IgD-negative memory B cell (primary cell): ENCODE data around the gene RPS6KA5. TPM values are rescaled to one million over a fixed set of nuclear protein-coding genes. Genes with fewer than 3 reads are reported as not detected.

Experiments used
- H3K27ac Mint-ChIP-seq, 3 donors: one replicate each; pipeline ENCODE4 v1.8.0; 2020 to 2022; ENCODE audit warnings: mild to moderate bottlenecking in 3 of 3, mixed read lengths in 3 of 3, moderate library complexity in 1 of 3
- H3K27me3 Mint-ChIP-seq: one replicate; pipeline ENCODE4 v1.8.0; 2021; ENCODE audit warnings: mixed read lengths
- H3K36me3 Mint-ChIP-seq: one replicate; pipeline ENCODE4 v1.8.0; 2020; ENCODE audit warnings: mild to moderate bottlenecking, mixed read lengths
- H3K4me1 Mint-ChIP-seq, 3 donors: one replicate each; pipeline ENCODE4 v1.8.0; 2020 to 2022; ENCODE audit warnings: mixed read lengths in 3 of 3, mild to moderate bottlenecking in 1 of 3
- H3K4me3 Mint-ChIP-seq, 4 donors: one replicate each; pipeline ENCODE4 v1.8.0; 2020 to 2022; ENCODE audit warnings: mild to moderate bottlenecking in 4 of 4, mixed read lengths in 4 of 4, moderate library complexity in 3 of 4
- H3K9me3 Mint-ChIP-seq, 3 donors: one replicate each; pipeline ENCODE4 v1.8.0; 2020 to 2021; ENCODE audit warnings: mixed read lengths in 3 of 3, mild to moderate bottlenecking in 1 of 3
- polyA plus RNA-seq: library from polyadenylated mRNA; unstranded; fragments of 300-500 nt; fragmentation: Illumina TruSeq; gene quantifications from one replicate; pipeline ENCODE4 v1.2.3, GENCODE V29; 2021

RPS6KA5 gene
- polyA plus RNA-seq, 1 donor from 2014 or later = 19.0 TPM

- Mint-ChIP-seq H3K36me3 (no peaks in the 10 kb centered on the region), H3K27ac (no peak overlapping the region), H3K27me3 (peaks cover 7% of the 10 kb centered on the region), H3K4me3 (peak overlapping the region in 1 of 4 donors; percentile 4), H3K4me1 (peaks cover 0 to 3% (median 3%) of the 10 kb centered on the region in 3 donors), H3K9me3 (no peaks in the 10 kb centered on the region)
Measured at GRCh38 chr14:90813442-90813841, 247.0 kb downstream of the RPS6KA5 start.

GRCh38 chr14:90812109-90812508, 248.3 kb downstream of the RPS6KA5 start:
- H3K36me3 Mint-ChIP-seq = no peaks in the 10 kb centered on the region
- no peak overlapping the region for H3K4me3 Mint-ChIP-seq
- peaks cover 3% of the 10 kb centered on the region for H3K27me3 Mint-ChIP-seq
- peaks cover 0 to 3% (median 1%) of the 10 kb centered on the region in 3 donors for H3K4me1 Mint-ChIP-seq
- no peaks in the 10 kb centered on the region for H3K9me3 Mint-ChIP-seq
- peak overlapping the region in 1 of 3 donors; percentile 13 for H3K27ac Mint-ChIP-seq

- Mint-ChIP-seq H3K9me3 (no peaks in the 10 kb centered on the region), H3K4me1 (peaks cover 0 to 3% (median 1%) of the 10 kb centered on the region in 3 donors), H3K27ac (peak overlapping the region in 1 of 3 donors; percentile 13), H3K27me3 (peaks cover 3% of the 10 kb centered on the region), H3K4me3 (no peak overlapping the region), H3K36me3 (no peaks in the 10 kb centered on the region)
Measured at GRCh38 chr14:90811641-90812040, 248.8 kb downstream of the RPS6KA5 start.

GRCh38 chr14:90810806-90811205, 249.6 kb downstream of the RPS6KA5 start:
- Mint-ChIP-seq H3K4me3 (no peak overlapping the region), H3K27me3 (peaks cover 3% of the 10 kb centered on the region), H3K27ac (no peak overlapping the region), H3K4me1 (peaks cover 0 to 3% (median 1%) of the 10 kb centered on the region in 3 donors), H3K36me3 (no peaks in the 10 kb centered on the region), H3K9me3 (no peaks in the 10 kb centered on the region)

- no peaks in the 10 kb centered on the region for H3K36me3 Mint-ChIP-seq
- no peaks in the 10 kb centered on the region for H3K27me3 Mint-ChIP-seq
- no peak overlapping the region for H3K27ac Mint-ChIP-seq
- H3K4me3 Mint-ChIP-seq = no peak overlapping the region
- no peaks in the 10 kb centered on the region for H3K9me3 Mint-ChIP-seq
- no peaks in the 10 kb centered on the region for H3K4me1 Mint-ChIP-seq
Measured at GRCh38 chr14:90809530-90810312, 250.7 kb downstream of the RPS6KA5 start.

GRCh38 chr14:90808759-90809529, 251.5 kb downstream of the RPS6KA5 start:
- Mint-ChIP-seq H3K4me3 (no peak overlapping the region), H3K27me3 (no peaks in the 10 kb centered on the region), H3K9me3 (no peaks in the 10 kb centered on the region), H3K27ac (no peak overlapping the region), H3K36me3 (no peaks in the 10 kb centered on the region), H3K4me1 (no peaks in the 10 kb centered on the region)

DNA sequence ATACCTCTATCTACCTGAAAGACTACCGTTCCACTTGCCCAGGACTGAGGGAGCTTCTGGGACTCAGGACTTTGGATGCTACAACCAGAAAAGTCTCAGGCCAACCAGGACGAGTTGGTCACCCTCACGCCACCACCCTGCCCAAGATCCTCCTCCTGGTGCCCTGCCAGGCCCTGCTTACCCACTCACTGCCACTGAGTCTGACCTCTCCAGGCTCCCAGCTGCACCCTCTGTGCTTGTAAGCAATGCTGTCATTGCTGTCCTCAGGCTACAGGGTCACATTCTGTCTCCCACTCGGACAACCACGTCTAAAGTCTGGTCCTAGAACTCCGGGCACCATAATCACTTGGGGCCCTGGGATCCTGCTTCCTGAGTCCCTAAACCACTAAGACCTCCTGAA, 253.4 kb downstream of the RPS6KA5 start:
- Mint-ChIP-seq H3K9me3 (no peaks in the 10 kb centered on the region), H3K36me3 (no peaks in the 10 kb centered on the region), H3K27ac (no peak overlapping the region), H3K4me3 (no peak overlapping the region), H3K4me1 (peaks cover 0 to 3% (median 0%) of the 10 kb centered on the region in 3 donors), H3K27me3 (no peaks in the 10 kb centered on the region)

DNA sequence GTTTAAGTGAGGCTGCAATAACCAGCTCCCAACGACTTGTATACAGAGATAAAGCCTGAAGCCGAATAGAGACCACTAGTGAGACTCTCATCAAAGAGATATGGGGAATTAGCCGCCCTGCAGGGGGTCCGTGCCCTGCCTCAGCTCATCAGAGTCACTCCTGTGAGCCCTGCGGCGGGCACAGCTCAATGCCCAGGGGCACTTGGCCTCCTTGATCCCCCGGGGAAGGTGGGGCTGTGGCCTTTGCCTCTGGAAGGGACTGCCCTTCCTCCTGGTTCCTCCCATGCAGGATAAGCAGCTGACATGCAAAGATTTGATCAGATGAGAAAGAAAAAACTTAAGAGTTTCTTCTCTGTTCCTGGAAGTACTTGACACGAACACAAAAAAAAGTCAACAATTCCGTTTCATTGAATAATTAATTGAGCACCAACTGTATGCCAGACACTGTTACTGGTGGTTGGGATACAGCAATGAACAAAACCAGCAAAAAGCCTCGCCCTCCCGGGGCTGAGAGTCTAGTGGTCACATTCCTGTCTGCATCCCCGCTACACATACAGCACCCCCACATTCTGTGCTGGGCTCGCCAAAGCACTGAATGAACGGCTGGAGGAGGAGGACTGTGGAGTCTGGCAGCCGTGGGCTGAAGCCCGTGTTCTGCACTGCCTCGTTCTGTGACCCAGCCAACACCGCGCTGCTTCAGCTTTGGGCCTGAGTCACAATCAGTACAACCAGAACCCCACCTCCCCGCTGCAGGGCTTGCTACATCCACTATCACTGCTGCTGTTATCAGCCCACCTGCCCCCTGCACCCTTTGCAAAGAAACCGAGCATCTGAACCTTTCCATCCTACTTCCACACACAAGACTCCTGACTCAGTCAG, 254.5 kb downstream of the RPS6KA5 start:
- no peak overlapping the region for H3K27ac Mint-ChIP-seq
- no peaks in the 10 kb centered on the region for H3K9me3 Mint-ChIP-seq
- no peaks in the 10 kb centered on the region for H3K36me3 Mint-ChIP-seq
- H3K27me3 Mint-ChIP-seq = no peaks in the 10 kb centered on the region
- H3K4me3 Mint-ChIP-seq = peak overlapping the region in 1 of 4 donors; percentile 47
- H3K4me1 Mint-ChIP-seq = peaks cover 0 to 3% (median 0%) of the 10 kb centered on the region in 3 donors

GRCh38 chr14:90805084-90805391, 255.4 kb downstream of the RPS6KA5 start:
- Mint-ChIP-seq H3K4me1 (peaks cover 0 to 3% (median 0%) of the 10 kb centered on the region in 3 donors), H3K4me3 (no peak overlapping the region), H3K9me3 (no peaks in the 10 kb centered on the region), H3K27ac (no peak overlapping the region), H3K27me3 (peaks cover 2% of the 10 kb centered on the region), H3K36me3 (no peaks in the 10 kb centered on the region)

DNA sequence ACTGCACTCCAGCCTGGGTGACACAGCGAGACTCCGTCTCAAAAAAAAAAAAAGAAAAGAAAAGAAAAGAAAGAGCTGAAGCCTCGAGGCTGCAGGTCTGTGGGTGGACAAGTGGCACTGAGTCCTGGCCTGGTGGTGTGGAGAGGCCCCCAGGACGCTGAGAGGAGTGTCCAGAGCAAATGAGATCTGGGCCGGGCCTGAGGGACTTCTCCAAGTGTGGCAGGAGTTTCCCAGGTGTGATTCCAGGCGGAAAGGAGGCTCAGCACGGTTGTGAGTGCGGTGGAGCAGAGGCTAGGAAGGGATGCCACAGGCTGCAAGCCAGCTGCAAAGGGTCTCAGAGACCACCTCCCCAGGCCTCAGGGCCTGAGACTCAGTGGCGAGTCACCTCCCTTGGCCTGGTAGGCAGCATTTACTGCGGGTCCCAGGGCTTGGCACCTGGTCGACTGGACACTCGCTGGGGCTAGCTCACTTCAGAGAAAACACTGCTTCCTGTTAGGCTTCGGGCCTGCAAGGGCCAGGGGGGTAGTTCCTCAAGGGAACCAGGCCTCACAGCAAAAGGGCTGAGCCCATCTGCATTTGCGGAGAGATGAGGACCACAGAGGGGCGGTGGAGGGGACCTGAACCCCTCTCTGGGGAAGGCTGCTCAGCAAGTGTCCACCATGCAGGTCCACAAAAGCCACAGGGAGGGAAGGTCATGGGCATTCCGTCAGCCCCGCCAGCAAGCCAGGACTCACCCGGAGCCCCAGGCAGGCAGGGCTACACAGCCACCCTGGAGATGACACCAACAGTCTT, 256.0 kb downstream of the RPS6KA5 start:
- Mint-ChIP-seq H3K4me3 (no peak overlapping the region), H3K36me3 (no peaks in the 10 kb centered on the region), H3K27ac (no peak overlapping the region), H3K9me3 (no peaks in the 10 kb centered on the region), H3K4me1 (peaks cover 0 to 3% (median 0%) of the 10 kb centered on the region in 3 donors), H3K27me3 (peaks cover 2% of the 10 kb centered on the region)

DNA sequence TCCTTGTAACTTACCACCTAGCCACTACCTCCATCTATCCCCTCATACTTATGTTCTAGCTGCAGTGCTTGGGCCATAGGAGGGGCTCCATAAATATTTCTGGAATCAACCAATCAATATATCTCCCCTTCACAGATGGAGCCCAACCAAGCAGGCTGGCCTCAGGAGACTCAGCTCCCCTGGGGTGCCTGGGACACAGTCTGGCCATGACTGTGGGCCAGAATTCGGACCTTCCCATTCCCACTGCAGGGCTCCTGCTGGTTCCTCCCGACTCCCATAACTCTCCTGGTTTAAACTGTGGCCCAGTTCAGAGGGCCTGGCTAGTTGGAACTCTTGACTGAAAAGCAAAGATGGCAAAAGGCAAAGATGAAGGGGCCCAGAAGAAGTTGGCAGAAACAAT, 257.2 kb downstream of the RPS6KA5 start:
- Mint-ChIP-seq H3K9me3 (no peaks in the 10 kb centered on the region), H3K27me3 (peaks cover 2% of the 10 kb centered on the region), H3K4me1 (peaks cover 0 to 3% (median 0%) of the 10 kb centered on the region in 3 donors), H3K27ac (peak overlapping the region in 1 of 3 donors; percentile 39), H3K36me3 (no peaks in the 10 kb centered on the region), H3K4me3 (no peak overlapping the region)

GRCh38 chr14:90799420-90799819, 261.0 kb downstream of the RPS6KA5 start:
- Mint-ChIP-seq H3K4me1 (peaks cover 0 to 3% (median 0%) of the 10 kb centered on the region in 3 donors), H3K9me3 (no peaks in the 10 kb centered on the region), H3K36me3 (no peaks in the 10 kb centered on the region), H3K4me3 (no peak overlapping the region), H3K27me3 (peaks cover 4% of the 10 kb centered on the region), H3K27ac (no peak overlapping the region)

DNA sequence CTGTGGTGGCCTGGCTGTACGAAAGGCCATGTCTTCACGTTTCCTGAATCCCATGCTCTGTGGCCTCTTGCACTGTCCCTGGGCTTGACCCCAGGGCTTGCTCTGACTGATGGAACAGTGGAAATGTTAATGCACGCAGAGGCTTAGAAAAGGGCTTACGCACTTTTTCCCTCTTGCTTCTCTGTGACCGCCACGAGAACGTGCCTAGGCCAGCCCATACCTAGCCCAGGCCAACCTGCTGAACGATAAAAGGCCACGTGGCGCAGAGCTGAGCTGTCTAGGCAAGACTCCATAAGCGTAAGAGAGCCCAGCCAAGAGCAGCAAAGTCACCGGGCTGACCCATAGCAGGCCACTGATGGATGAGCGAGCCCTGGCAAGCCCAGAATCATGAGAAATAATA, 262.5 kb downstream of the RPS6KA5 start:
- Mint-ChIP-seq H3K27me3 (peaks cover 4% of the 10 kb centered on the region), H3K36me3 (no peaks in the 10 kb centered on the region), H3K9me3 (no peaks in the 10 kb centered on the region), H3K27ac (no peak overlapping the region), H3K4me3 (no peak overlapping the region), H3K4me1 (peaks cover 0 to 3% (median 0%) of the 10 kb centered on the region in 3 donors)
